OCI-M1 (cell line): Measurements from ENCODE around the gene ADCY5.

Experiments used
- DNase-seq: peaks from one replicate; lab custom pipeline; 2025; lab: John Stamatoyannopoulos, UW

ADCY5 gene

DNA sequence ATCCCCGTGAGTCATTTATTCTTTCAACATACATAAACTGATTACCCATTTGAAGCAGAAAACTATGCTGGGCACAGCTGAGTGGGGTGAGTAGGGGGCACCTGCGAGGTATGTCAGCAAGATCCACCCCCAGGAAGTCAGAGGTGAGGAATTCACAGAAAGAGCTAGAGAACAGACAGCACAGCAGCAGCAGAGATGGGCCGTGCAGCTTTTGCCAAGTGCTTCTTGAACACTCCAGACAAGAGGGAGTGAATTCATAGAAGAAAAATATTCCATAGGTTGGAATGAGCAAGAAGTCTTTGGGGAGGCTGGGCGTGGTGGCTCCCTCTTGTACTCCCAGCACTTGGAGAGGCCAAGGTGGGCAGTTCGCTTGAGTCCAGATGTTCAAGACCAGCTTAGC, 9.4 kb upstream of the ADCY5 start:
- DNase-seq = no peak

DNA sequence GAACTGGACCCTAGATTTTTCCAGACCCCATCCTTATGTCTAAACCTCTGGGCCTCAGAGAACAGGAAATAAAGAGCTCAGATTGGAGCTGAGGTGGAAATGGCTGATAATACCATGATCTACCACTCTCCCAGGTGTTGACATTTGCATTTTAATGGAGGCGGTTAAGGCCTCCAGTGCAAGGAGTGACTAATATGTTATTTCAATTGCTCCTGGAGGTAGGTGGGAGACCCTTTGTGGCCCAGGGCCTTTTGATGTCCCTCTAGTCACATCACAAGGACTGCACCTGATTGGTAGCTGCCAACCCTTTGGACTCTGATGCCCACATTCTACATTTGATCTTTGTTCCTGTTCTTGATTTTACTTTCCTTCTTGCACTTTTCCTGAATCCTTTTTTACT, 9.0 kb upstream of the ADCY5 start:
- DNase-seq = no peak

DNA sequence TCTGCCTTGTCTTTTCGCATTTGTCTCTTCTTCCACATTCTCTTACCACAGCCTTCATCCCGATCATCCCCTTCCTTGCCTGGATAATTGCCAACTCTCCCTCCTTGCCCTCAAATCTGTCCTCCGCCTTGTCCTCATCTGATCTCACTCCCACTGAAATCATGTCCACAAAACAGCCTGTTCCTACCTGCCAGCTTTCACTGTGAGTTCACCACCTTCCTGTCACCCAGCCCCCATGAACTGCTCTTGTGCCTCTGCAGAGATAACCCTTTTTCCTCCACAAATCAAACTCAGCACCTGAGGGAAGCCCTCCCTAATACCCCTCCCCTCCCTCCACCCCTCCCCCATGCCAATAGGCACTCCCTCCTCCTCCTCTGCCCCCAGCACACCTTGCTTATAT, 4.8 kb upstream of the ADCY5 start:
- no peak for DNase-seq

DNA sequence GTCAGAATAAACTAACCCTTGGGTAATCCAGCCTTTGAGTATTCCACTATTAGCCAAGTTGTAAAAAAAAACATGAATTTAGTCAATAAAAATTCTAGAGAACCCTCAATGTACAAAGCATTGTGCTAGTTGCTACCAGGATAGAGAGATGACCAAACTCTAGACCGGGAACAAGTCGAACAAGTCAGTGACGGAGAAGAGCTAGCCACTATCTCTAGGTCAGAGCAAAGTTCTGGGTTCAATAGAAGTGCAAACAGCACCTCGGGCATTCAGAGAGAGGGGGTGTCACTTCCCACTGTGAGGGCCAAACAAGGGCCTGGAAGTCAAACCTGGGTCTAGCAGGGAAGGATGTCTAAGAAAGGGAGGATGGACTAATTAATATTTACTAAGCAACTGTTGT, 2.3 kb upstream of the ADCY5 start:
- DNase-seq = no peak

DNA sequence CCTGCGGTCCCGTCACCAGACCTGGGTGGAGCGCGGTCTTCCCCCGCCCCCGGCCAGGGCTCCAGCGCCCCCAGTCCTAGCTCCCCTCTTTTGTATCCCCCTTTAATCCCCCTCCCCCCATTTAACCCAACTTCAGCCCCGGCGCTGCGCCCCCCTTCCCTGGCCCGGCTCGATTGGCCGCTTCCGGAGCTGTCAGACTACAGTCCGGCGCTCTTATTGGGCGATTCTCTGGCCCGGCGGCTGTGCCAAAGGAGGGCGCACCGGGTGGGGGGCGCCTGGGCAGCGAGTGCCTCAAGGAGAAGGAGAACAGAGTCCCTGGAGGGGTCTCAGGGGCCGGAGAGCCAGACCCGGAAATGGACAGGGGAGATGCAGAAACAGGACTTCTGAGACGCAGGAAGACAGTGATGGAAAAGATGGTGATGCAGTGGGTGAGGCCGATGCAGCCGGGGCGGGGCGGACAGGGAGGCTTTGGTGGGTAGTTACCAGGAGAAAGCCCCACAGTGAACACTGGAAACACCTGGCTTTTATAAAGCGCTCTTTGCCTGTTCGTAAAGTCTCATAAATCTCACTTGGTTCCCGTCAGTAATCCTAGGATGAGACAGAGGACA, 1.2 kb upstream of the ADCY5 start:
- no peak for DNase-seq

DNA sequence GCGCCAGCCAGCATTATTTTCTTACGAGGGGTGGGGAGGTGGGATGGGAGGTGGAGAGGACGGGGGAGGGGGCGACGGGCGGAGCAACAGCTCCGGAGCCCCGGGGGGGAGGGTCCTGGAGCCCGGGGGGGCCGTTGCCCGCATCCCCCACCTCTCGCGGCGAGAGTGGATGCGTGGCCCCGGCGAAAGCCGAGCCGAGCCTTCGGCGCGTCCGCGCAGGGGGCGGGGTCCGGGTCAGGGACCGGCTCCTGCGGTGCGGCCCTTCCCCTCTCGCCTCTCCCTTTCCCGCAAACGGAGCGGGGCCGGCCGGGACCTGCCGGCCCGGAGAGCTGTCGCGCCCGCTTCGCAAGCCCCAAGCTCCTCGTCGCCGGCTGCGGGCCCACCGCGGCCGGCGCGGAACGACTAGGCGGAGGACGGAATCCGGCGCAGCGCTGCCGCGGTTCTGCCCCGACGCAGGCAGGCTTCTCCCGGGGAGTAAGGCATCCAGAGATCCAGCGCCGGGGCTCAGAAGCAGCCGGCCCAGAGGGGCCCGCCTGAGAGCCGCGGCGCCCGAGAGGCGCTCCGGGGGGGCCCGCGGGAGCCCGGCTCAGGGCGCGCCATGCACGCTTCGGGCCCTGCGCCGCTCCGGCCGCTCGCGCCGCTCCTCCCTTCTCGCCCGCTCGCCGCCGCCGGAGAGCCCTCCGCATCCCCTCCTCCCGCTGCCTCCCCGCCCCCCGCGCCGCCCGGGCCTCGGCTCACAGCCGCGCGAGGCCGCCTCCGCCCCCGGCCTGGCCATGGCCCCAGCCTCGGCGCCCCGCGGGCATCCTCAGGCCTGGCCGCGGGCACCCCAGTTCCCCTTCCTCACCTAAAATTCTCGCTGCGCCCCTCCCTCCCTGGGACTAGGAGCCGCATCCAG, 459 bp upstream of the ADCY5 start:
- no peak for DNase-seq

DNA sequence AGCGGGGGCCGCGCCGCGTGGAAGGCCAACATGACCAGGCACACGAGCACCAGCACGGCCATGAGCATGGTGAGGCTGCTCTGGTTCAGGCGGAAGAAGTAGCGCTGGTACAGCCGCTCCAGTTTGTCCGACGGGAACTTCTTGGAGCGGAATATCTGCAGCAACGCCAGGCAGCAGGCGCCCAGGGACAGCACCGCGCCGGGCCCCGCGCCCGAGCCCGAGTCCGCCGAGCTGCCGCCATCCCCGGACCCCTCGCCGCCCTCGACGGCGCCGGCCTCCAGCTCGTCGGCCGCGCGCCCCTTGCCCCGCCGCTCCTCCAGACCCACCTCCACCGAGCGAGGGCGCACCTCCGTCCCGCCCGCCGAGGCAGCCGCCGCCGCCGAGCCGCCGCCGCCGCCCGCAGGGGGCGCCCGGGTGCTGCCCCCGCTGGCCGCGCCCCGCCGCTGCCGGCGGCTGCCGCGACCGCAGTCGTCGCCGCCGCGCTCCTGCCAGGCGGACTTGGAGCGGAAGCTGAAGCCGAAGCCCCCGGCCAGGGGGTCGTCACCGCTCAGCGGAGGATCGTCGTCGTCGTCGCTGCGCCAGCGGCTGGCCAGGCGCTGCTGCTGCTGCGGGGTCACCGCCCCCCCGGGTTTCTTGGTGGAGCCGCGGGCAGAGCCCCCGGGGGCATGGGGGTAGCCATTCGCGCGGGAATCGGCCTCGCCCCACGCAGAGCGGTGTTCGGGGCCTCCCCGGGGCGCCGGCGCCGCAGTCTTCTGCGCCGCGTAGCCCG, 957 bp downstream of the ADCY5 start:
- no peak for DNase-seq

DNA sequence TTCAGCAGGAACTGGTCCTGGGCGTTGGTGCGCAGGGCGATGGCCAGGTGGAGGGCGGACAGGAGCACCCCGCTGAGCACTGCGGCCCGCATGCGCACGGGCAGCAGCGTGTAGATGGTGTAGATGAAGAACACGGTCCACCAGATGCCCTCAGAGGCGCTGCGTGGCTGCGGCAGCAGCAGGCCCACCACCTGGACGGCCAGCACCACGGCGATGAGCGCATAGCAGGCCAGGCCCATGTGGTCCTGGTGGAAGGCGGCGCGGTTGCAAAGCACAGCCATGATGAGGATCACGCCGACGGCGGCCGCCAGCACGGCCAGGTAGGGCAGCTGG, 1.5 kb downstream of the ADCY5 start:
- DNase-seq = no peak

DNA sequence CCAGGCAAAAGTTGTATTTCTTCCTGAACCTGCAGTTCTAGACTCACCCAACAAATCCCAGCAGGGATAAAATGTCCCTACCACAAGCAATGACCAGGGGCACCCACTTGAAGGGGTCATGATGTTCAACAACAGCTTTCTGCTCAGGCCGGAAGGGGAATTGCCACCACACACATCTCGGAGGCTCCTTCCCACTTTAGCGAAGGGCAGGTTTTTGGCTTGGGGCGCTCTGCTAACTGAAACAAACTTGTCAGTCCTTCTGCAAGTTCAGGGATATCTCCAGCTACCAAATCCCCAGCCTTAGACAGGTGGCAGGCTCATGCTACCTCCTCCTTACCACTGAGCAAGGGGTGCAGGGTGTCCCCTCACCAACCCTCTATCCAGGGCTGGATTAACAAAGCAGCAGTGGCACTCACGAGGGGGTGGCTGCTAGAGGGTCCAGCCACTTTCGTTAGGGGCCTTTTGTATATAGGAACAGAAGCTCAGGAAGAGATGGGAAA, 2.2 kb downstream of the ADCY5 start:
- no peak for DNase-seq

DNA sequence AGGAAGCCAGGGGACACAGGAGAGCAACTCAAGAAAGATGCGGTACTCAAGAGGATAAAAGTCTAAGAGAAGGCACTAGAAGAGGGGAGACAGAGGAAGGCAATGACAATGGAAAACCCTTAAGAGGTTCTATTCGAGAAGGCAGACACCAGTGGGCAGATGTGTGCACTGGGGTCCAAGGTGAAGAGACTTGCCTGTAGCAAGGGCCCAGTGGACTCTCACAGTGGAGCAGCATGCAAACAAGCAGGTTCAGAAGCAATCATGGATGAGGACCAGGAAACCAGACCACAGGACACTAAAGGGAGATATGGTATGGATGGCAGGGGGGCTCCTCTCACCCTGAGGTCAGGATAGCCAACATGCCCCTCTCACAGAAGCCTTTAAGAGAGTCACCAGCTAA, 2.7 kb downstream of the ADCY5 start:
- DNase-seq = no peak

DNA sequence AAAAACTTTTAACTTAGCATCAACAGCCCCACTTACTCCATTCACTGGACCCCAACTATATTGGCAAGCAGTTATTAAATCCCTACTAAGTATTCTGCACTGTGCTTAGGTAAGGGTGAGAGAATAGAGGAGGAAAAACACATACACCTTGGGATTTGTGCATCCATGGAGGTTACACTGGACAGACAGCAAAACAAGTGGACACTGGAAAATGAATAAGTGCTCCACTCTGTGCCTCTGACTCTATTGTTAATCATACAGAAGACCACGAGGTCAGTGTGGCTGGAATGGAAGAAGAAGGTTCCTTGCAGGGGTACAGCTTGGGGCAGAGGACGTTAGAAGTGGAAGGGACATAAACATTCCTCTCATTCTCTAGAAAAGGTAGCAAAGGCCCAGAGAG, 3.2 kb downstream of the ADCY5 start:
- no peak for DNase-seq

DNA sequence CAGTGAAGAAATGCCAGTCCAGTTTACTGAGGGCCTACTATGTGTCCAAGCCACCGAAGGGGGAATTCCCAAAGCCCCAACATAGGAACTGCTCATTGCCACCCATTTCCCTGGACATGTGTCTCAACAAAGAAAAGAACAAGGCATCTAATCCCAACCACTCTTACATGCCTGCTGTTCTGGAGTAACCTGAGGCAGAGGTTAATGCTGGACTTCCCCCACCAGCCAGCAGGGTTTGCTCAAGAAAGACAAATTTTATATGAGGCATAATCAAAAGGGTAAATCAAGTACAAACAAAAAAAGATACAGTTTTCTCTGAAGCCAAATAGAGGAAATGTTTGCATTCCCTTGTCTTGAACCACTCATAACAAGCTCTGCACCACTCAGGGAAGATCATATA, 4.1 kb downstream of the ADCY5 start:
- DNase-seq = no peak

DNA sequence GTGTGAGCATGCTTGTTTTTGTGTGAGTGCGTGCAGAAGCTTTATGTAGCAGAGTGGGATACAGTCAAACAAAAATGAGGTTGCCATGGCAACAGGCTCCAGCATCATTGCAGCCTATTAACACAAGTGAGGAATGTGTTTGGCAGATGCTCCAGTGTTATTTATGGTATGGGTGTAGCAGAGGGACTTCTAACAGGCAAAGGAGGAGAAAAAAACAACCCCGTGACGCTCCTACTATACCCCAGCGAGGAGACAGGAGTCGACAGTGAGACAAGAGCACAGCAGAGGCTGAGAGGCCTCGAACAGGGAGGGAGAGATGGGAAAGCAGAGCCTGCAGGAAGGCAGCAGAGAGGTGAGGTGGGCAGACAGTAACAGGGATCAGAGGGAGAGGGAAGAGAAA, 4.9 kb downstream of the ADCY5 start:
- DNase-seq = no peak

DNA sequence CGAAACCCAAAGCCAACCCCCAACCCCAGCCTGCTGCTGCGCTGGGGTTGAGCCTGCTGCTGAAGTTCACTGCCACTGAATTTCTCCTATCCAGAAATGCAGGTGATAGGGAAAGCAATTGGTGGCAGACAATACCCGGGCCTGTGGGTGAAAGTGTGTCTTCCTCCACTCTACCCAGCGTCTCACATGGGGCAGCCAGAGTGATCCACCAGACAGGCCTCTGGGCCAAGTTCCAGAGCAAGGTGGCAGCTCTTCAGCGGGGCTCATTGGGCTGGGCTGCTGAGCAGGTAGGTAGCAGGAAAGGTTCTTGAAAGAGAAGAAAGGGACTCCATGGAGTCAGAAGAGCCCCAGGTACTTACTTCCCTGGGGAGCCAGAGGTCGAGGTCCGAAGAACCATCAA, 6.0 kb downstream of the ADCY5 start:
- no peak for DNase-seq

DNA sequence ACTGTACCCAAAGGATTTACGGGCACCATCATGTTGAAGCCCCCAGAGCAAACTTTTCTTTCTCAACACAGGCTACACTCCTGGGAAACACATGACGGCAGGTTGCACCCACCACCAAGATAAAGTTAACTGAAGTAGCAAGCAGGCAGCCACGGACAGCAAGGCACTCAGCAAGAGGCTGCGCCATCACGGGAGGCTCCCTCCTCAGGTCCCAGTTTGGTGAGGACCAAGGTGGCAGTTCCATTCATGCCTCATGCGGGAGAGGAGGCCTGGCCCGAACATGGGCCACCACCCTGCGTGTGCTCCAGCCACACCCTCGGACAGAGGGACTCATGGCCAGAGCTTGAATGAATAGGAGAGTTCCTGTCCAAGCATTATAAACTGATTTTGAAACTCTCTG, 6.8 kb downstream of the ADCY5 start:
- no peak for DNase-seq

DNA sequence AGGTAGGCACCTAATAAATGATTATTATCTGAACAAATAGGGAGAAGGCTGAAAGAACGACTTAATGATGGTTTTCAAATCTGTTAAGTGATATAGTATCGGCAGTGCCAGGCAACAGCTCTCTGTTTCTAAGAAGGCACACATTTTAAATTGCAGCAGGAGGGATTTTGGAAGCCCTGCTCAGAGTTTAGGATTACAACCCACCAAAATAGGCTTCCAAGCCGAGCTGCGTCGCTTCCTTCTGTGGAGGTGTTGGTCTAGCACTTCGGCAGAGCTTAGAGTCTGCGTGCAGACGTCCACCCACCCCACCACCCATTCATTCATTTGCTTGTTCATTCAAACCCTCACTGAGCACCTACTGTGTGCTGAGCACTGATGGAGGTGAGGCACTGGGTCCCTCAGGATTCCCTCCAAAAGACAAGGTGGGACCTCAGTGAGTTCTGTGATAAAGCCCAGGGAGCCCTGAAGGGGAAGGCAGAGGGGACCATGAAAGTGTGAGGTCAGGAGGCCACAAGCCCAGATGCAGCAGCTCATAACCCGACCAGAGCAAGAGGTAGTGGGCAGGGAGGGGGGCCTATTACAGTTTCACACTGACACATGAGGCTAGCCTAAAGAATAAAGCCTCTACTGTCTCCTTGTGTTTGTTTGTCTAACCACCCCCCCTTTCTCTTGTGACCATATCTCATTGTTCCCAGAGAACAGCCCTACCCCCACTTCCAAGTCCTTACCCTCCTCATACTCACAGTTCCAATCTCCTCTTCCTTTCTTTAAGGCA, 8.9 kb downstream of the ADCY5 start:
- no peak for DNase-seq

DNA sequence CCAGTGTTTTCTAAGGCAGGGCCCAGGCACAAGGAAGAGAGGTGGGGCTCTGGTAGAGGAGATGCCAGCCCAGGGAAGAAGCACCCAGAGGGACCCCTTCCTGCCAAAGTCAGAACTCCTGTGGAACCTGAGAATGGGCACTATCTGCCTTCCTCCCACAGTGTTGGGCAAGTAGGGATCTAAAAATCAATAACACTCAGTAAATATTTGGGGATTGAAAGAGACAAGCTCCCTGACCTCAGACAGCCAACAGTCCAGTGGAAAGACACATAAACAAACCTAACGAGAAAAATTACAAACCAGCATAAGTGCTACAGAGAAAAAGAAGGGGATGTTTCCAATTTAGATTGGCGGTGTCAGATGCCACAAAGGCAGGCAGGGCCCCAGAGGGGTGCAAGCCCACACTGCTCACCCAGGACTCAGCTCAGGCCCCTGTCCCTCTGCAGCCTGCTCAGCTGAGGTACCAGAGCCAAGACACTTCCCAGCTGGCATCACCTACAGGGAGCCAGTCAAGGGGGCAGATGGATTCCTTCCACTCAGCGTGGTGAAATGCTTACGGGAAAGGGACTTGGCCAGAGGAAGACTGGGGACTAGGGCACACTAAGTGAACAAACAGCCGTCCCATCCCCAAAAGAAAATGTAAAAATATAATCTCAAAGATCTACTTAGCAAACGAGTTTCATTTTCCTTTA, 15.9 kb downstream of the ADCY5 start:
- no peak for DNase-seq

DNA sequence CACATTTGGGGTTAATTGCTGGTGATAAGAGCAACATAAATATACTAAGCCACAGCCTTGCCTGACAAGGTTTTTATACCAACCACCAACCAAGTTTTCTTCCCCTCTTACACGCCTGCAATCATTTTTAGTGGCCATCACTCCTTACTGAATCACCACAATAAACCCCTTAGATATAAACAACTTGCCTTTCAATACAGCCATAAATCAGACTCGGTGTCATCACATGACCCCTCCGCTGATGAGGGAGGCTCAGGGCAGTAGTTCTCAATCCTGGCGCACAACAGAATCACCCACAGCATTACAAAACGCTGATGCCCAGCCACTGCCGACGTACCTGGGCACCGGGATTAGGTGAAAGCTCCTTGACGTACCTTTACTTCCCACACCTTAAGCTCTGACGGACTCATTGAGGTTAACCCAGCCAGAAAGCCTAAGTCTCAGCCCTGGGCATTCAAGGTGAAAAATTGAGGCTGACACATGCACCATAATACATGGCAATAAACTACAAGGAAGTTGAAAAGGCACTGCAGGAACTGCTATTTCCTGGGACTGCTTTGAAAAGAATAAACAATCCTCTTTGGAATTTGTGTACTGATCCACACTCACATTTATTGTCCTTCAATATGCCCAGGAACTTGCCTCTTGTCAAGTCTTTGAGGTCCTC, 17.1 kb downstream of the ADCY5 start:
- no peak for DNase-seq

DNA sequence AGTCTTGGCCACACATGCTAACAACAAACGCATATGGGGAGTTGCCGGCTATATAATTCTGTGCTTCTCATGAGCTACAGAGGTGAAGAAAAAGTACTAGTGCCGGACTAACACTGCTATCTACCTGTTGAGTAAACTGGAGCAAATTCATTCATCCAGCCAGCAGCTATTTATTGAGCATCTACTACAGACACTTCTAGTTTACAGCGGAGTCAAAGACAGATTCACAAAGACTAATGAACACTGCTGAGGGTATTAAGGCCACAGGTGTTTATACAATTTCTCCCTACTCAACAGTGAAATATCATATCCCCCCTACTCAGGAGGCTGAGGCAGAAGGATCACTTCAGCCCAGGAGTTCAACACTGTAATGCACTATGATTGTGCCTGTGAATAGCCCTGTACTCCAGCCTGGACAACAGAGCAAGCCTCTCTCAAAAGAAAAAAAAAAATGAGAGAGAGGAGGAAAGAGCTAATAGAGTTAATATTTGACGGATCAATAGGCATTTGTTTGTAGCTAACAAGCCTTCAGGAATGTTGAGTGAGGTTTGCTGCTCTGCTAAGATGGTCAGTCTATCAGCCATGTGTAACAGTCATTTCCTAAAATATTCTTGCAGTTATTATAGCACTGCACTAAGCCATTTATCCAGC, 17.8 kb downstream of the ADCY5 start:
- DNase-seq = no peak

DNA sequence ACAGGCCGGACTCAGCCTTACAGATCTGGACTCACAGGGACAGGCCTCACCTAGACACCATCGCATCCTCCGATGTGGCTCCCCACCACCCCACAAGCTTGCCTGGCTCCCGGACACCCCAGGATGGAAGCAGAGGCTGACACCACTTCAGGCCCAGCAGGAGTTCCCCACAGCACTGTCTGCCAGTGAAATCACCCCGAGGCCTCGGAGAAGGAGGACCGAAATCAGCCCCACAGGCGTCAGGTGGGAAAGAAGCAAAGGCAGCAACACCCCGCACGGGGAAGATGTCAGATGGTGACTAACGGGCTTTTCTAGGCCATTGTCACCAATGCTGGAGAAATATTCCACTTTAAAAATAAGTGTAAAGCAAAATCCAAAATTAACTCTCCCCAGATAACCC, 18.6 kb downstream of the ADCY5 start:
- no peak for DNase-seq
